Tibial artery (tissue), 4 donors: ENCODE measurements around the gene ARPC1A.
A peak's percentile ranks its signal among the peaks of the same experiment; 100 is the strongest.
"Not testable (repeated sequence)": the region's sequence is repeated elsewhere in the genome, so short reads cannot be mapped to it uniquely, and the experiment has no call there.

Experiments
- DNase-seq, 2 donors: peaks; one replicate each; pipeline ENCODE4 v3.0.0-alpha.2; 2019
- H3K27ac ChIP-seq, 2 donors: fragments of 200-600 bp; sonication (generic) in 1 of 2; 1 replicate in 1 of 2; 2 replicates in 1 of 2; pipeline ENCODE4 v1.5.1; 2018 to 2019; ENCODE audit warnings: mild to moderate bottlenecking in 1 of 2
- H3K27me3 ChIP-seq, 2 donors: fragments of 200-600 bp; sonication (generic) in 1 of 2; one replicate each; pipeline versions ENCODE4 v1.5.1 to v1.6.0; 2016 to 2019
- H3K36me3 ChIP-seq, 3 donors: fragments of 200-600 bp; sonication (generic) in 2 of 3; one replicate each; pipeline ENCODE4 v1.5.1; 2016 to 2019; ENCODE audit warnings: mild to moderate bottlenecking in 2 of 3
- H3K4me1 ChIP-seq, 4 donors: fragments of 200-600 bp; sonication (generic) in 2 of 4; 1 replicate in 3 of 4; 2 replicates in 1 of 4; pipeline ENCODE4 v1.5.1; 2016 to 2019
- H3K4me3 ChIP-seq, 2 donors: fragments of 200-600 bp; sonication (generic) in 1 of 2; 1 replicate in 1 of 2; 2 replicates in 1 of 2; pipeline ENCODE4 v1.5.1; 2018 to 2019; ENCODE audit warnings: mild to moderate bottlenecking in 2 of 2
- H3K9me3 ChIP-seq, 3 donors: fragments of 200-600 bp; sonication (generic) in 1 of 3; one replicate each; pipeline ENCODE4 v1.5.1; 2016 to 2019
- CTCF ChIP-seq, 2 experiments: fragments of 200-600 bp in 1 of 2; fragments of 450-650 bp in 1 of 2; IDR thresholded peaks; one replicate each; pipeline ENCODE4 v1.5.1; 2017 to 2019; ENCODE audit warnings: antibody characterized with exemption in 2 of 2, mild to moderate bottlenecking in 1 of 2, moderate library complexity in 1 of 2
- intact Hi-C: fragments of 100-400 bp; cut with DNase I; formaldehyde crosslinking; loops from one replicate; pipeline ENCODE4 v1.15.0; 2023; ENCODE audit warnings: low total_unique reads

The ARPC1A gene

GRCh38 chr7:99410635-99411034, 84.9 kb downstream of the ARPC1A start:
- intact Hi-C loops = loop anchor here (10.0 kb wide), 1 partner anchor 376 kb away; no protein-coding TSS in a partner anchor
- H3K36me3 ChIP-seq = peaks cover 38 to 53% (median 52%) of the 10 kb centered on the region in 3 donors

GRCh38 chr7:99415513-99416127, 89.9 kb downstream of the ARPC1A start:
- Histone ChIP-seq H3K27ac (peak overlapping the region in 1 of 2 donors; percentile 33), H3K36me3 (peaks cover 80 to 98% (median 98%) of the 10 kb centered on the region in 3 donors)
- peak; percentile 53 to 72 for TF ChIP-seq CTCF (IDR thresholded peaks at IDR 0.05)
- intact Hi-C loops = loop anchor here (10.0 kb wide), 1 partner anchor 381 kb away; no protein-coding TSS in a partner anchor
- H3K4me1 ChIP-seq, H3K27me3 ChIP-seq, H3K9me3 ChIP-seq, H3K4me3 ChIP-seq: not testable (repeated sequence)
- peak; percentile 64 to 83 for DNase-seq

More at GRCh38 chr7:99410635-99411034, 84.9 kb downstream of the ARPC1A start:
- Histone ChIP-seq H3K4me1 (peaks cover 0 to 42% (median 33%) of the 10 kb centered on the region in 4 donors), H3K4me3 (no peak overlapping the region), H3K27ac (no peak overlapping the region), H3K27me3 (no peaks in the 10 kb centered on the region), H3K9me3 (no peaks in the 10 kb centered on the region)
- TF ChIP-seq CTCF (IDR thresholded peaks at IDR 0.05) = no peak
- no peak for DNase-seq
